Measurements from ENCODE around the gene ACOT7.

Gene ACOT7

DNA sequence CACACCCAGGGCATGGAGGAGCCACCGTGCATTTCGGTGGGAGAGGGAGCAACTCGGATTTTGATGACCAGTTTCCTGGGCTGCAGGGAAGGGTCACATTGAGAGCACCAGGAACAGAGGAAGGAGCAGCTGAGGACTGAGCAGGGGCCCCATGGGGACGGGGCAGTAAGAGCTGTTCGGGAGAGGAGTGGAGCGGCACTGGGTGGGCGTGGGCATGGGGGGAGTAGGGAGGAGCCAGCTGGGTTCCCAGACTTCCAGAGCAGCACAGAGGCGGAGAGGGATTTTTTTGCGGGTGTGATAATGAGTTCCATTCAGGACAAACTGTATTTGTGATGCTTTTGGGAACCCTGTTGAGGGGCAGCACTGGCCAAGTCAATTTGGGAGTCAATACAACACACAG lies 115.3 kb downstream of the ACOT7 start:
- no peaks in the 10 kb centered on the region for H3K36me3 ChIP-seq
- no peak overlapping the region for H3K27ac ChIP-seq
- TF ChIP-seq, protein P1, sequence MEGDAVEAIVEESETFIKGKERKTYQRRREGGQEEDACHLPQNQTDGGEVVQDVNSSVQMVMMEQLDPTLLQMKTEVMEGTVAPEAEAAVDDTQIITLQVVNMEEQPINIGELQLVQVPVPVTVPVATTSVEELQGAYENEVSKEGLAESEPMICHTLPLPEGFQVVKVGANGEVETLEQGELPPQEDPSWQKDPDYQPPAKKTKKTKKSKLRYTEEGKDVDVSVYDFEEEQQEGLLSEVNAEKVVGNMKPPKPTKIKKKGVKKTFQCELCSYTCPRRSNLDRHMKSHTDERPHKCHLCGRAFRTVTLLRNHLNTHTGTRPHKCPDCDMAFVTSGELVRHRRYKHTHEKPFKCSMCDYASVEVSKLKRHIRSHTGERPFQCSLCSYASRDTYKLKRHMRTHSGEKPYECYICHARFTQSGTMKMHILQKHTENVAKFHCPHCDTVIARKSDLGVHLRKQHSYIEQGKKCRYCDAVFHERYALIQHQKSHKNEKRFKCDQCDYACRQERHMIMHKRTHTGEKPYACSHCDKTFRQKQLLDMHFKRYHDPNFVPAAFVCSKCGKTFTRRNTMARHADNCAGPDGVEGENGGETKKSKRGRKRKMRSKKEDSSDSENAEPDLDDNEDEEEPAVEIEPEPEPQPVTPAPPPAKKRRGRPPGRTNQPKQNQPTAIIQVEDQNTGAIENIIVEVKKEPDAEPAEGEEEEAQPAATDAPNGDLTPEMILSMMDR (IDR thresholded peaks at IDR 0.05): no peak
- H3K9me3 ChIP-seq: no peaks in the 10 kb centered on the region
- H3K4me1 ChIP-seq (ENCODE audit: control insufficient read depth in 1 of 2, insufficient read depth in 1 of 2, low read depth in 1 of 2, low read length in 1 of 2): no peaks in the 10 kb centered on the region
- H3K27me3 ChIP-seq: no peaks in the 10 kb centered on the region
- H3K4me3 ChIP-seq (ENCODE audit: low read depth in 1 of 2, low read length in 1 of 2): no peak overlapping the region

DNA sequence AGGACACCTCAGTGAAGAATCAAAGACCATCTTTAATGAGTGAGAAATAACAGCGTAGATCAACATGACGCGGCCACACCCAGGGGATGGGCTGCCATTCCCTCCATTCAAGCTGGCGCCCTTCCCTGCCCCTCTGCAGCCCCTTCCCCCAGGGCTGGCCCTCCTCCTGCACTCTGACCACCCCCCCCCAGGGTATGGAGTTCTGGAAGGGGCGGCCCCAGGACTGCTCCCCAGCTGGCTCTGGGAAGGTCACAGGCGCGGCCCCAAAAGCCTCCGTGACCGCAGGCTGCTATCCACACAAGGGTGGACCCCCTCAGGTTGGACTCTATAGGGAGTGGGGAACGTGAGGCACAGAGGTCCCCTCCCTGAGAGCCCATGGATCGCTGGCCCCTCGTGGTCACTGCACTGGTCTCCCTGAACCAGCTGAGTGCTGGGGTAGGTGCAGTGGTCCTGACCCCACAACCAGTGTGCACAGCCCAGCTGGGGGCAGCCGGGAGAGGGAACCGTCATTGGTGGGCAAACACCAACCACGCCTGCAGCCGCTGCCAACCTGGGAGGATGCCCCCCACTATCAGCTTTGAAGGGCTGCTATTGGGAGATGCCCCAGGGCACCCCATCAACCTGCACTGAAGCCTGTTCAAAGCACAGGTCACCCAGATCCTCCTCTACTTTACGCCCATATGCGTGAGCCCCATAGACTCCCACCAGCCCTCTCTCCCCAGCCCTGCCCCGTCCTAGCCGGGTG lies 116.6 kb downstream of the ACOT7 start:
- no peaks in the 10 kb centered on the region for H3K4me1 ChIP-seq (ENCODE audit: control insufficient read depth in 1 of 2, insufficient read depth in 1 of 2, low read depth in 1 of 2, low read length in 1 of 2)
- H3K36me3 ChIP-seq: no peaks in the 10 kb centered on the region
- H3K4me3 ChIP-seq (ENCODE audit: low read depth in 1 of 2, low read length in 1 of 2): no peak overlapping the region
- no peak overlapping the region for H3K27ac ChIP-seq
- H3K9me3 ChIP-seq: no peaks in the 10 kb centered on the region
- H3K27me3 ChIP-seq: no peaks in the 10 kb centered on the region
- TF ChIP-seq, protein P1 (IDR thresholded peaks at IDR 0.05): no peak

DNA sequence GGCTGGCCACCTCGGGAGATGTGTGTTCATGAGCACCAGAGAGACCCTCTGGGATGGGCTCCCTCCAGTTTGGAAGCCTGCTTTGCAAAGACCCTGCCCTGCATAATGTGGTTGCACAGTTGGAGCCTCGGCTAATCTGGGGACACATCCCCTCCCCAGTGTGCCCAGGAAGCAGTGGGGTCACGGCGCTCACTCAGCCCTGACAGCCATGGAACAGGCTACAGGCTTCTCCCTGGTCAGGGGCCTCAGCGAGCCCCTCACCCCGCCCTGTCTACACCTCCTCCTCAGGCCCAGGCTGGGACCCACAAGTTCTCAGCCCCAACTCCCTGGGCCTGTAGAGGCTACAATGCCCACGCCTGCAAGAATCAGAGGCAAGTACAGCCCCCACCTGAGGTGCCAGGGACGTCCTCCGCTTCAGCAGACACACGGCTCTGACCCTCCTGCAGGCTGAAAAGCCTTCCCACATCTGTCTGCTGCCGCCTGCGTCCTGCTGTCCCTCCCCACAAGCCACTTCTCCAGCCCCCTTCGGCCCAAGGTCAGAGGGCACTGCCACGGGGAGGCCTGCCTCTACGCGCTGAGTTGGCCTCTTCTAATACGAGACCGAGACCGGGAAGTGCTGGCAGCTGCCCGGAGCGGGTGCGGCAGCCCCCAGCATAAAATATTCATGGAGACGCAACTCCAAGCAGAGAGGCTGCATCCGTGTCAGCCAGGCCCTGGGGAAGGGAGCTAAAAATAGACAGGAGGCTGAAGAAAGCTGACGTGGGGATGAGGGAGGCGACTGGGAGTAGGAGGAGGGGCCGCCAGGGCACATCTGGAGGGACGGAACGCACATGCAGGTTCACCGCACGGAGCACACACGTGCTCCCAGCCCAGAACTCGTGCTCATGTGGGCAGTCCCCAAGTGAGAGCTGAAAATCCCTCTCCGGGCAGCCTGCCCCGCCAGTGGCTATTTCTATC lies 117.5 kb downstream of the ACOT7 start:
- Histone ChIP-seq H3K9me3 (no peaks in the 10 kb centered on the region), H3K27ac (no peak overlapping the region)

DNA sequence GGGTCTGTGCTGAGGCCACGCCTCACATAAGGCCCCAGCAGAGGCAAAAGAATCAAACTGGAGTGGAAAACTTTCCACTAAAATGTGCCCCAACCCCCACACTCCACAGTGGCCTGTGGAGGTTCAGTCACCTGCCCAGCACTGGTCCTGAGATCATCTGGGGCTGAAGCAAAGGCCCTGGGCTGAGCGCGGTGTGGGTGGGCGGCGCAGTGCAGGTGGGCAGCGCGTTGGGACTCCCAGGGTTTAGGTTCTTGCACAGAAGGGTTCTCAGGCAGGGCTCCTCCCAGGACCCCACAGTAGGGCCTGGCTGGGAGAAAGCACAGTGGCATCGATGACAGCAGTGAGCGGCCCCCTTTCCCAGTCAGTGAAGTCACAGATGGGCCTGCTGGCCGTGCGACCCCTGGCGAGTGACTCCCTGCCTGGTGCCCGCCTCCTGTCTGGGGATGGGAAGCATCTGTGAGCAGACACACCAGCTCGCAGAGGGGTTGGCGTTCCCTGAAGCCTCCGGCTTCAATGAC lies 118.9 kb downstream of the ACOT7 start:
- no peaks in the 10 kb centered on the region for H3K27me3 ChIP-seq
- TF ChIP-seq, protein P1 (IDR thresholded peaks at IDR 0.05): no peak
- H3K36me3 ChIP-seq: no peaks in the 10 kb centered on the region
- no peak overlapping the region for H3K4me3 ChIP-seq (ENCODE audit: low read depth in 1 of 2, low read length in 1 of 2)
- H3K27ac ChIP-seq: no peak overlapping the region
- no peaks in the 10 kb centered on the region for H3K9me3 ChIP-seq
- no peaks in the 10 kb centered on the region for H3K4me1 ChIP-seq (ENCODE audit: control insufficient read depth in 1 of 2, insufficient read depth in 1 of 2, low read depth in 1 of 2, low read length in 1 of 2)

More for the DNA sequence above, 117.5 kb downstream of the ACOT7 start:
- TF ChIP-seq, protein P1 (IDR thresholded peaks at IDR 0.05): no peak
- Histone ChIP-seq H3K27me3 (no peaks in the 10 kb centered on the region), H3K4me1 (ENCODE audit: control insufficient read depth in 1 of 2, insufficient read depth in 1 of 2, low read depth in 1 of 2, low read length in 1 of 2) (no peaks in the 10 kb centered on the region), H3K4me3 (ENCODE audit: low read depth in 1 of 2, low read length in 1 of 2) (no peak overlapping the region), H3K36me3 (no peaks in the 10 kb centered on the region)

DNA sequence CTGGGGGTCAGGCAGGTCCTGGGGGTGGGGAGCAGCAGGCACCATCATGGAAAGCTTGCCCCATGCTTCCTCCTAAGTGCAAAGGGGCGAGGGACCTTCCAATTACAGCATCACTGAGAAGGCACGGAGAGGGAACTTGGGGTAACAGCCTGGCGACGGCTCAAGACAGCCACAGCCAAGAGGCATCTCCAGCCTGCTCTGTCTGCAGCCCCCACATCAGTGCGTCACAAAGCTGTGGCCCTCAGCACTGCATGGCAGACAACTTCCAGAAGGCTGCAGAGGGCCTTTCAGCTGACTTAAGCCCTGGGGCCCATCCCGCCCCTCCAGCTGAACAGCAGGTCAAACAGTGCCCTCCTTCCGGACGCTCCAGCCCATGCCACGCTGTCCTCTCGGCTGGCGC lies 119.5 kb downstream of the ACOT7 start:
- TF ChIP-seq, protein P1 (IDR thresholded peaks at IDR 0.05): no peak
- no peaks in the 10 kb centered on the region for H3K36me3 ChIP-seq
- no peaks in the 10 kb centered on the region for H3K4me1 ChIP-seq (ENCODE audit: control insufficient read depth in 1 of 2, insufficient read depth in 1 of 2, low read depth in 1 of 2, low read length in 1 of 2)
- H3K4me3 ChIP-seq (ENCODE audit: low read depth in 1 of 2, low read length in 1 of 2): no peak overlapping the region
- no peaks in the 10 kb centered on the region for H3K27me3 ChIP-seq
- H3K9me3 ChIP-seq: no peaks in the 10 kb centered on the region
- no peak overlapping the region for H3K27ac ChIP-seq
